ENCODE results near the gene RFLNA. TPM values are rescaled to one million over a fixed set of nuclear protein-coding genes. Genes with fewer than 3 reads are reported as not detected.
A peak's percentile ranks its signal among the peaks of the same experiment; 100 is the strongest.
"Not testable (repeated sequence)": the region's sequence is repeated elsewhere in the genome, so short reads cannot be mapped to it uniquely, and the experiment has no call there.

Gene RFLNA
- total RNA-seq, 2 donors from 2014 or later = not detected

DNA sequence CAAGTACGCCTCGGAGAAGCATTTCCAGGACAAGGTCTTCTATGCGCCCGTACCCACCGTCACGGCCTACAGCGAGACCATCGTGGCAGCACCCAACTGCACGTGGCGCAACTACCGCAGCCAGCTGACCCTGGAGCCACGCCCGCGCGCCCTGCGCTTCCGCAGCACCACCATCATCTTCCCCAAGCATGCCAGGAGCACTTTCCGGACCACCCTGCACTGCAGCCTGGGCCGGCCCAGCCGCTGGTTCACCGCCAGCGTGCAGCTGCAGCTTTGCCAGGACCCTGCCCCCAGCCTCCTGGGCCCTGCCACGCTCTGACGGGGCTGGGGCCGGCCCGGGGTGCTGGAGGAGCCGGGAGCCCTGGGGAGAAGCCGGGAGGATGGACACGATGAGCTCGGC, 19.3 kb downstream of the RFLNA start:
- Mint-ChIP-seq H3K36me3 (no peaks in the 10 kb centered on the region), H3K27me3 (no peaks in the 10 kb centered on the region), H3K4me1 (ENCODE audit: low read depth in 2 of 2) (no peaks in the 10 kb centered on the region), H3K27ac (no peak overlapping the region), H3K4me3 (no peak overlapping the region), H3K9me3 (no peaks in the 10 kb centered on the region)
- ATAC-seq (no peak), DNase-seq (ENCODE audit: low spot score) (no peak)

DNA sequence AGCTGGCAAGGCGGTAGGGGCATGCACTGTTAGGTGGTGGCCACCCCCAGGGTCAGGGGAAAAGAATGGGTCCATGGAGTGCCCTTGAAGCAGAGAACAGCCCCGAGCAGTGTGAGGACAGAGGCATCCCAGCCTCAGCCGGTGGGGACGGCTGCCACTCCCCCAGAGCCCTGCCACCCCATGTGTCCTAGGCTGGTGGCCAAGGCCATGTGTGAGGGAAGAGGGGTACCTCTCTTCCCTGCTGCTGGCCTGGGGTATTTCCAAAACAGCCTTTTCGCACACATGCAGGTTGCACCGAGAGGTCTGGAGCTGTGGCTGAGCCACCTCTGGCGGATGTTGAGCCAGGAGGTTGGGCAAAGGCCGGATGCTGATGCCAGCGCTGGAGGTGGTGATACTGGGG, 19.9 kb downstream of the RFLNA start:
- no peaks in the 10 kb centered on the region for H3K9me3 Mint-ChIP-seq
- H3K4me1 Mint-ChIP-seq (ENCODE audit: low read depth in 2 of 2) = no peaks in the 10 kb centered on the region
- H3K36me3 Mint-ChIP-seq = no peaks in the 10 kb centered on the region
- H3K27ac Mint-ChIP-seq = no peak overlapping the region
- DNase-seq (ENCODE audit: low spot score) (no peak), ATAC-seq (no peak)
- H3K4me3 Mint-ChIP-seq = no peak overlapping the region
- H3K27me3 Mint-ChIP-seq = no peaks in the 10 kb centered on the region

DNA sequence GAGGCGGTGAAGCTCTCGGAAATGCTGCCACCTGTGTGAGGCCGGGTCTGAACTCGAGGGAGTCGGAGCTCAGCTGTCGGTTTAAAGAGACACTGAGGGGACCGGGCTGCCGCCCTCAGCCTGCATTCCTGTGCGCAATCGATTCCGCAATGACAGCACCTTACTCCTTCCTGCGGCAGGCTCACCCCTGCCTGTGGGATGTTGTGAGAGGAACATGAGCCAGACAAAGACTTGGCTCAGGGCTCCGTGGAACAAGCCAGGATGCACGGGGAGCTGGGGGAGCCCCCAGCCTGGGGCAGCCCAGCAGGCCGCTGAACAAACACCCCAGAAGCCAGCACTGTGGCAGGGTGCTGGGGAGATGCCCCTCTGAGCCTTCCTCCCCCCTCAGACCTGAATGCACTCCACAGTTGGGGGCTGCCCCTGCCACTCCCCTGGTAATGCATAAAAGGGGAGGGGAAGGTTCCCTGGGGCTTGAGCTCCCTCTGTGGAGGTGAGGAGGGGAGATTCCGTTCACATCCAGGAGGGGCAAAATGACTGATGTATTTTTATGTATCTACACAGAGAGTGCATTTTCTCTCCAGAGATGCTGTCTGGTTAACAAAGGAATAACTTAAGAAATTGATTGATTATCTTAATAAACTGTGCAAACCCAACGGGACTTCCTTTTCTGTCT, 20.6 kb downstream of the RFLNA start:
- no peaks in the 10 kb centered on the region for H3K4me1 Mint-ChIP-seq (ENCODE audit: low read depth in 2 of 2)
- H3K27me3 Mint-ChIP-seq = no peaks in the 10 kb centered on the region
- H3K36me3 Mint-ChIP-seq = no peaks in the 10 kb centered on the region
- H3K4me3 Mint-ChIP-seq = no peak overlapping the region
- ATAC-seq (no peak), DNase-seq (ENCODE audit: low spot score) (no peak)
- H3K27ac Mint-ChIP-seq = no peak overlapping the region
- H3K9me3 Mint-ChIP-seq = no peaks in the 10 kb centered on the region

DNA sequence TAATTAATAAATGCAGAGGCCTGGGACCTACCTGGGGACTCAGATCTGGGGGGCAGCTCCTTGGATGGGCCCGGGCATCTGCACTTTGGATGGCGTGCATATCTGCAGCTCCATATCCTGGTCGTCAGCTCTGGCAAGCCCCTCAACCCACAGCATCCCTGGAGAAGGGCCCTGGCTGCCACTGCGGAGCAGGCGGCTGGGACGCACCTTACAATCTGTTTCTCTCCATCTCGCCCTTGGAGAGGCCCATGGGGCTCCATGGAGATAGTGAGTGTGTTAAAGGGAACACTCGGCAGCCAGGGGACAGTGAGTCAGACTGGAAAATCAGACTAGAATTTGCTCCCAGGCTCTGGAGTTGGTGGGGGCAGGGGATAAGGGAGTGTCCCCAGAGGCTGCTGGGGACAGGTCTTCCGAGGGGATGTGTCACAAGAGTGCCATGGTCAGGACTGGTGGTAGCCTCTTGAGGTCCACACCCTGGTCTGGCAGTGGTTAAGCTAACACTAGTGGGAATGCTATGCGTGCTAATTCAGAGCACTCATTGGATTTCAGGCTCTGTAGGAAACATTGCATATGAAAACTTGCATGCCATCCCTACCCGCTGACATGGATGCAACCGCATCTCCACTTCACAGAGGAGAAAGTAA, 21.5 kb downstream of the RFLNA start:
- DNase-seq (ENCODE audit: low spot score) (no peak), ATAC-seq (no peak)
- Mint-ChIP-seq H3K4me1 (ENCODE audit: low read depth in 2 of 2) (peaks cover 0 to 2% of the 10 kb centered on the region in 2 donors), H3K4me3 (no peak overlapping the region), H3K27me3 (no peaks in the 10 kb centered on the region), H3K27ac (no peak overlapping the region), H3K9me3 (no peaks in the 10 kb centered on the region), H3K36me3 (no peaks in the 10 kb centered on the region)

DNA sequence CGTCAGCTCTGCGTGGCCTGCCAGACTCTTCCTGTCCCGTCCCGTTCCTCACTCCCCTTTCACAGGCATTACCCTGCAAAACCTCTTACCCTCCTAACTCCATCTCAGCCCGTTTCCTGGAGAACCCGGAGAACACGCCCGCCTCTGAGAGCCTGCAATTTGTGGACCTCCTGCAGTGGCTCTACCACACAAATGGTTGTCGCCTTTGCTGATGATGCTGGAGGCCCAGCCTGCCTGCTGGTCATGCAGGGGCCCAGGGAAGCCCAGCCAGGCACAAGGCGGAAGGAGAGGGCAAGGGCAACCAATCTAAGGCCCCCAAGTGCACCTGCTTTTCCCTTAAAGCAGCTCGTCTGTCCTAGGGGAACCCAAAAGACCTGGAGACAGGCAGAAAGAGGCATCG, 22.5 kb downstream of the RFLNA start:
- H3K27ac Mint-ChIP-seq = no peak overlapping the region
- no peaks in the 10 kb centered on the region for H3K36me3 Mint-ChIP-seq
- H3K4me3 Mint-ChIP-seq = no peak overlapping the region
- DNase-seq (ENCODE audit: low spot score) (no peak), ATAC-seq (no peak)
- H3K27me3 Mint-ChIP-seq = no peaks in the 10 kb centered on the region
- peaks cover 0 to 2% of the 10 kb centered on the region in 2 donors for H3K4me1 Mint-ChIP-seq (ENCODE audit: low read depth in 2 of 2)
- no peaks in the 10 kb centered on the region for H3K9me3 Mint-ChIP-seq

DNA sequence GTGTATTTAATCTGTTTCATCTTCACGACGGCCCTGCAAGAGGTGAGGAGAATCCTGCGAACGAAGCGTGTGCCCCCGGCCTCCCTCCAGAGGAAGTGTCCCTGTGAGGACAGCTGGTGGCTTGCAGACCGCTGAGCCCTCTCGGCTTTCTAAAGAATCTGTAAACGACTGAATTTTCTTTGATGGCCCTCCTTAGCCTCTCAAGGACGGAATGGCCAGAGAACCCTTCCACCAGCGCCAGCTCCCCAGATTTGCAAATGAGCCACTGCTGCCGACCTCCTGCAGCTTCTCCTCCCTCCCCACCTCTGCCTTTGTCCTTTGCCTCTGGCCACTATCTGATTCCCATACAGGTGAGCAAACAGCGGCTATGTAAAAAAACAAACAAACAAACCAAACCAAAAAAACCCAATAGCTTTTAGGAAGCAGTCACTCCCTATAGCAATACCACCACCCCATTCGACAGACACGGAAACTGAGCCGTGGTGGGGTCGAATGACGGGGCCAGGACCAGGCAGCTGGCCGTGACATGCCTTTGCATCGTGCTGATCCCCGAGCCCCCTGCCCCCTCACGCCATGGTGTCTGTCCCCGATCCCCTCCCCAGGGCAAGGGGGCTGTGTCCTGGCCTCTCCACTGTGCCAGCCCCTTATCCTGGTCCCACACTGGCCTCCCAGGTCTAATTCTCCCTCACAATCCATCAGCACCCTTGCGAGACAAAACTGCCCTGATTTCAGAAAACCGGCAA, 23.6 kb downstream of the RFLNA start:
- Mint-ChIP-seq H3K4me3 (no peak overlapping the region), H3K27ac (no peak overlapping the region), H3K4me1 (ENCODE audit: low read depth in 2 of 2) (peaks cover 0 to 2% of the 10 kb centered on the region in 2 donors), H3K9me3 (no peaks in the 10 kb centered on the region), H3K27me3 (no peaks in the 10 kb centered on the region), H3K36me3 (peaks cover under 1% of the 10 kb centered on the region)
- DNase-seq (ENCODE audit: low spot score) (no peak), ATAC-seq (no peak)

DNA sequence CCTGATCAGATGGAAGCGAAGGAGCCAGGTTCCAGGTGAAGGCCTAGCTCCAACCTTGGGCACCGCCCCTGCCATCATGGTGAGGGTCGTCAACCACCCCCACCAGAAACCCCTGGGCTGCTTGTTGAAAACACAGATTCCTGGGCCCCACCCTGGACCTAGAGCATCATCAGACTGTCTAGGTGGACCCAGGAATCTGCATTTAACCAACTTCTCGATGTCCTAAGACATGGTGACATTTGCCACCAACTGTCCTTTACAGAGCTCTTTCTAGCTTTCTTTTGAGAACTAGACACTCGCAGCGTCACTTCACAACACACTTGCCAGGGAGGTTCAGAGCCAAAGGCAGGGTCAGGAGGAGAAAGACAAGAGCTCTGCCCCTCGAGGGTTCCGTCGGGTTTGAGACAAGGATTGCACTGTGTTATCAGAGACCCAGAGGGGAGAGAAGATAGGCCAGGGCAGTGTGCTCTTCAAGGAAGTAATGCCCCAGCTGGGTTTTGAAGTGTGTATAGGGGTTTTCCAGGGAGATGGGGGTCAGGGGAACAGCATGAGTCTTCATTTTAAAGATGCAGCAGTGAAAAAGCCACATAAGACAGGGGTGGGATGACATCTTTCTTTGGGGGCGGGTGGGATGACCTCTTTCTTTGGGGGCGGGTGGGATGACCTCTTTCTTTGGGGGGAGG, 24.6 kb downstream of the RFLNA start:
- Mint-ChIP-seq H3K4me1 (ENCODE audit: low read depth in 2 of 2) (peaks cover 0 to 2% of the 10 kb centered on the region in 2 donors), H3K9me3 (no peaks in the 10 kb centered on the region), H3K36me3 (peaks cover 11% of the 10 kb centered on the region), H3K4me3 (no peak overlapping the region), H3K27me3 (no peaks in the 10 kb centered on the region), H3K27ac (no peak overlapping the region)
- no peak for ATAC-seq
- DNase-seq (ENCODE audit: low spot score) = no peak

DNA sequence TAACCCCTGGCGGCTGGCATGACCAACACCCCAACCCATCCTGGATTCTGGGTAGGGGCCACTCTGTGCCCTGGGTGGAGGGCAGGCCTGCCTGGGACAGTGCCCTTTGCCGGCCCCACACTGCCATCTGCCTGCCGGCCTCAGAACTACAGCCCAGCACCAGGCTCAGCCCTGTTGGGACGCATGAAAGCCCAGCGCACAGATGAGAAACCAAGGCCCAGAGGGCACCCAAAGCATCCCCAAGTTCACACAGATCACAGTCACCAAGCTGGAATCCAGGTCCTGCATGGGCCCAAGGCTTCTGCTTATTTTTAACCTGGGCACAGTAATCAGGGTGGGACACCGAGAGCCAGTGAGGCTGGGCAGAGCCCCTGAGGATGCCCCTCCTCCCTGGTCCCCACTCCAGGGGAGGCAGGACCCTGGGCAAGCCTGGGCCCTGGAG, 26.2 kb downstream of the RFLNA start:
- Mint-ChIP-seq H3K4me3 (no peak overlapping the region), H3K9me3 (no peaks in the 10 kb centered on the region), H3K4me1 (ENCODE audit: low read depth in 2 of 2) (peaks cover 0 to 2% of the 10 kb centered on the region in 2 donors), H3K27me3 (no peaks in the 10 kb centered on the region), H3K27ac (no peak overlapping the region), H3K36me3 (peaks cover 11% of the 10 kb centered on the region)
- DNase-seq (ENCODE audit: low spot score) (peak; percentile 74), ATAC-seq (peak; percentile 69)

DNA sequence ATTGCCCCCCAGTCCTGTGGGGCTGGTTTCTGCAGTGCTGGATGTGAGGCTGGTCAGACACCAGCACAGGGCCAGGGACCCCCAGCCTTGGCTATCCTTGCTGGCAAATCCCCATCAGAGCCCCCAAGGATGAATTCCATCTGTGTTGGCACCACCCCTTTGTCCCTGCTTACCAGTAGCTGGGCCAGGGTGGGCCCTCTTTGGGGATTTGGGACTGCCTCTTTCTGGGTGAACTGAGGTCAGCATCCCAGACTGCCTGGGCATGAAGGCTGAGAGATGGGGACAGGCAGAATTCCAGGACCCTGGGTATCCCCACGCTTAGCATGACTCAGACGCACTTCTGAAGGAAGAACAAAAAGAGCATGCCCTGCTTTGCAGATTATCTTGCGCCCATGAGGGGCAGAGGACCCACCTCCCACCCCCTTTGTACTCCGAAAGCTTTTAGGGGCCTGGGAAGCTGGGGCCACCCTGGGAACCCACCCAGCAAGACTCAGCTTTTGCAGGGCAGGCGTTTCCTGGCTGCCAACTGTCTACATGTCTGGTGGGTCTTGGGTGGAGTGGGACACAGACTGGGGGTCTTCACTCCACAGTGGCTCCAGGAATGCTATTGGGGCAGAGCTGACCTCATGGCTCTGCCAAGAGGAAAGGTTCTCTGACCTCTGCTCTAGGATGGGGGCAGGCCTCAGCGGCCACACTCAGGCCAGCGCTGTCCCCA, 26.8 kb downstream of the RFLNA start:
- Mint-ChIP-seq H3K27me3 (no peaks in the 10 kb centered on the region), H3K9me3 (no peaks in the 10 kb centered on the region), H3K27ac (no peak overlapping the region), H3K36me3 (peaks cover 11% of the 10 kb centered on the region), H3K4me1 (ENCODE audit: low read depth in 2 of 2) (peaks cover 0 to 2% of the 10 kb centered on the region in 2 donors), H3K4me3 (no peak overlapping the region)
- ATAC-seq = peak in 1 of 2 donors; percentile 3
- DNase-seq (ENCODE audit: low spot score) = no peak

DNA sequence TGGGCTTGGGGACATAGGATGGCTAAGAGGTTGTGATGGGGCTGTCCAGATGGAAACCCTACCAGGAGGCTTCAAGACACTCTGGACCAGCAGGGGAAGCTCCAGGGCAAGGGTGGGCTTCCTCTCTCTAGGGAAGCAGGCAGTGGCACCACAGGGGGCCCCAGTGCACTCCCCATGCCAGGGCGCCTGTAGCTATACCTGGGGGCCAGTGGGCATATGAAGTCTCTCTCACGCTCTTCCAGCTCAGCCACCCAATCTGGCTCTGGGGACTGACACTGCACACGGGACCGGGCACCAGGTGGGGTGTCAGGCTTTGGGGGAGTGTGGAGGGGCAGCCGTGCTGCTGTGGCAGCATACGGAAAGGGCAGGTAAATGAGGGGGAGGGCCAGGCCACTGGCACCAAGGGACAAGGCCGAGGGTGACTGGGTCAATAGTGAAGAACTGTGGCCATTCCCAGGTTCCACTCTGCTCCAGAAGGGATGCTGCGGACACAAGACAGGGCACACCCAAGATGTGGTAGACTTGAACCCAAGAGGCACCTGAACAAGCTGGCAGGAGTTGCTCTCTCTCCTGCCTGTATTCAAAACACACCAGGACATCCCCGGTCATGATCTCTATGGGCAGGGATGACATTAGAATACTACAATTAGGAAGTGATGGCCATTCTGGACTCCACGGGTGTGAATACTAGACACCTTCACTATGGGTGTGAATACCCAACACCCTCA, 27.5 kb downstream of the RFLNA start:
- no peak for DNase-seq (ENCODE audit: low spot score)
- no peaks in the 10 kb centered on the region for H3K27me3 Mint-ChIP-seq
- no peaks in the 10 kb centered on the region for H3K9me3 Mint-ChIP-seq
- H3K4me1 Mint-ChIP-seq (ENCODE audit: low read depth in 2 of 2) = peaks cover 0 to 2% of the 10 kb centered on the region in 2 donors
- H3K27ac Mint-ChIP-seq = no peak overlapping the region
- no peak overlapping the region for H3K4me3 Mint-ChIP-seq
- H3K36me3 Mint-ChIP-seq = peaks cover 11% of the 10 kb centered on the region
- no peak for ATAC-seq

DNA sequence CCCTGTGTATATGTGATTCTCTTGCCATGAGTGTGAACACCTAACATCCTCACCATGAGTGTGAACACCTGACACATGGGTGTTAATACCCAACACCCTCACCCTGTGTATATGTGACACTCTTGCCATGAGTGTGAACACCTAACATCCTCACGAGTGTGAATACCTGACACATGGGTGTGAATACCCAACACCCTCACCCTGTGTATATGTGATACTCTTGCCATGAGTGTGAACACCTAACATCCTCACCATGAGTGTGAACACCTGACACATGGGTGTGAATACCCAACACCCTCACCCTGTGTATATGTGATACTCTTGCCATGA, 28.1 kb downstream of the RFLNA start:
- not testable (repeated sequence) for H3K9me3 Mint-ChIP-seq; ATAC-seq; H3K27me3 Mint-ChIP-seq; H3K4me3 Mint-ChIP-seq; H3K27ac Mint-ChIP-seq; DNase-seq (ENCODE audit: low spot score); H3K4me1 Mint-ChIP-seq (ENCODE audit: low read depth in 2 of 2)
- H3K36me3 Mint-ChIP-seq = peaks cover 11% of the 10 kb centered on the region

DNA sequence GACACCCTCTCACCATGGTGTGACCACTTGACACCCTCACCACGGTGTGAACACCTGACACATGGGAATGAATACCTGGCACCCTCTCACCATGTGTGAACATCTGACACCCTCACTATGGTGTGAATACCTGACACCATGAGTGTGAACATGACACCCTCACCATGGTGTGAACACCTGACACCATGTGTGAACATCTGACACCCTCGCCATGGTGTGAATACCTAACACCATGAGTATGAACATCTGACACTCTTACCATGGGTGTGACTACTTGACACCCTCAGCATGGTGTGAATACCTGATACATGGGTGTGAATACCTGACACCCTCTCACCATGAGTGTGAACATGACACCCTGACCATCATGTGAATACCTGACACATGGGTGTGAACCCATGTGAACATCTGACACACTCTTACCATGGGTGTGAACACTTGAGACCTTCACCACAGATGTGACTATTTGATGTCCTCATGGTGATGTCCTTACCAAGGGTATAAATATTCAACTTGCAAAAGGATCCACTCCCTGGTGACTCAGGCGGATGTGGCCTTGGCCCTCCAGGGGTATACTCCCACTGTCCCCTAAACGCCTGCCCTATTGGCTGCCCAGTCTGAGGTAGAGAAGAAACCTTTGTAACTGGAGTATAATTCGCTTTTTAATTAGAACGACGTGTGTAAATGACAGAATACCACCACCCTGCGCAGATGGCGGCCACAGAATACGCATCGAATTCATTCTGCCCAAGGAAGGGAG, 29.1 kb downstream of the RFLNA start:
- no peak for DNase-seq (ENCODE audit: low spot score)
- Mint-ChIP-seq H3K9me3 (no peaks in the 10 kb centered on the region), H3K4me3 (no peak overlapping the region), H3K27ac (peak overlapping the region; percentile 60 to 62), H3K27me3 (no peaks in the 10 kb centered on the region), H3K36me3 (peaks cover 11% of the 10 kb centered on the region), H3K4me1 (ENCODE audit: low read depth in 2 of 2) (peaks cover 0 to 2% of the 10 kb centered on the region in 2 donors)
- ATAC-seq = peak; percentile 25 to 59

All from natural killer cell treated with Interleukin-12 subunit alpha and Interleukin-12 subunit beta and Interleukin-15 and Interleukin-18, amount 100 ng/mL, for 72 hours (primary cell).